Raji (cell line): ENCODE measurements around the gene TPRN.

Source experiments
- POLR2A ChIP-seq: IDR thresholded peaks from 2 replicates; pipeline ENCODE4 v1.6.1; 2011; ENCODE audit warnings: low read depth, low read length, control low read depth; ENCODE audit not compliant: insufficient read depth

Gene TPRN

DNA sequence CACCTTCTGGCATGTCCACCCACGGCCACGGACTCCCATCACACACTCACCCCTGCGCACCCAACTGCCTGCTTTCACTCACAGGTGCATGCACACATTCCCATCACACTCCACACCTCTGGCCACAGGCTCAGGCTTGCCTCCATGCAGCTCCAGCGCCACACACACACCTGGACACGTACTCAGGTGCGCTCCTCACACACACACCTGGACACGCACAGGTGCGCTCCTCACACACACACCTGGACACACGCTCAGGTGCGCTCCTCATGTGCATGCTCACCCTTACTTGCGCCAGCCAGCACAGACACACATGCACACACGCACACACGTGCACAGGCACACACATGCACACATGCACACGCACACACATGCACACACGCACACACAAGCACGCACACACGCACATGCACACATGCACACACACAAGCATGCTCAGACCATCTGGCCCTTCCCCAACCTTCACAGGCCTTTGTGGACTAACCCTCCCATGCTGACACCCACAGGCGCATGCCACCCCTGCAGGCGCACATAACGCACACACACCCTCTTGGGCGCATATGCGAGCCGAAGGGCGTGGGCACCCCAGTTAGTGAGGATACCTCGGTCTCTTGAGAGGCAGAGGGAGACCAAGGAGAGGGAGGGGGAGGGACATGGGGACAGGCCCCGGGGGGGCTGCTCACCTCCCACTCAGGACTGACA lies 53.3 kb downstream of the TPRN start:
- no peak for TF ChIP-seq POLR2A

DNA sequence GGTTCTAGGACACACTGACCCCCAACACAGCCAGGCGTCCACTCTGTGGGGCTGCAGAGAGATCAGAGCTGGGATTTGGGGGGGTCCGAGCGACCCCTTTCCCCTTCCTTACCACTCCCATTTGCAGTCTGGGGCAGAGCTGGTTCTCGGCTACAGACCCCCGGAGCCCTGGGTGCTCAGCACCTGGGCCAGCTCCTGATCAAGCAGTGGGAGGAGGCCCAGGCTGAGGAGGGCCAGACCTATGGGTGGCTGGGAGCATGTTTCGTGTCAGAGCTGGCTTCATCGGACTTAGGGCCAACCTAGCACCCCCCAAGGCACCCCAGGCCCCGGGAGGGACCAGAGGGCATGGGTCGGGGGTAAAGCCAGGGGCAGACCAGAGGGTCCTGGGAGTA lies 54.0 kb downstream of the TPRN start:
- TF ChIP-seq POLR2A: no peak

DNA sequence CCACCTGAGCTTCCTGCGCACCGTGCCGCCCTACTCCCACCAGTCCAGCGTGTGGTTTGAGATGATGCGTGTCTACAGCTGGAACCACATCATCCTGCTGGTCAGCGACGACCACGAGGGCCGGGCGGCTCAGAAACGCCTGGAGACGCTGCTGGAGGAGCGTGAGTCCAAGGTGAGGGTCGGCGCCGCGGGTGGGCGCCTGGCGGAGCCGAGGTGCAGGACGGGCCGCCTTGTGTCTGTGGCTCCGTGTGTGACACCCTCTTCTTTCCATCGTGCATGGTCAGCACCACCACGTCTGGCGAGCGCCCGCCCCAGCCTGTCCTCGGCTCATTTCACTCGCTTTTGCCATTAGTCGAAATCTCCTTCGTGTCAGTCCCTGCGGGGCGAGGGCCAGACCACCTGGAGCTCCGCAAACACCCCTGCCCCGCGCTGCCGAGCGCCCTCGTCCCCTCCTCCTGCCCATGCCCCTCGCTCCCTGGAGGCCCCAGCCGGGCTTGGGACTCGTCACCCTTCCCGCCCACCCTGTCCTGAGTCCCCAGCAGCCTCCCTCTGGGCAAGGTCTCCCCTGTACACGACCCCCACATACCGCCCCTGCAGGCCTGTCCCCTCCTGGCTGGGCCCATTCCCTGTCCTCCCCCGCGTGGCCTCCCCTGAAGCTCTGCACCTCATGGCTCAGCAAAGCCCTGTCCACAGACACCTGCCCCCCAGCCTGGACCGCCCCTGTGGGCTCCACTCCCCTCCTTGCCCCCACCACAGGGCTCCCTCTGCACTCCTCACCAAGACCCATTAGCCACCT lies 54.6 kb downstream of the TPRN start:
- TF ChIP-seq POLR2A: no peak

DNA sequence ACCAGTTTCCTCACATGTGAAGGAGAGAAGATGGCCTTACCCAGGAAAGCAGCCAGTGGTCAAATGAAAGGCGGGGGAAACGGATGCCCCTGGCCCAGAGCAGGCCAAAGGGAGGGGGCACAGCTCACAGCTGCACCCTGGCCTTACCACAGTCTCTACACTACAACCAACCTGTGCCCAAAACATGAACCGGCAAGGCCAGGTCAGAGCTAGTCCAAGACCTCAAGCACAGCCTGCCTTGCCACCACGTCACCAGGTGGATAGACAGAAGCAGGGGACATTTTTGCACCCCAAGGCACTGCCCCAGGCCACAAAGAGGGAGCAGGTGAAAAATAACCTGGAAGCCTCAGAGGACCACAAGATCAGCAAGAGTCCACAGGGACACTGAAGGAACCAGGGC lies 57.1 kb downstream of the TPRN start:
- no peak for TF ChIP-seq POLR2A

DNA sequence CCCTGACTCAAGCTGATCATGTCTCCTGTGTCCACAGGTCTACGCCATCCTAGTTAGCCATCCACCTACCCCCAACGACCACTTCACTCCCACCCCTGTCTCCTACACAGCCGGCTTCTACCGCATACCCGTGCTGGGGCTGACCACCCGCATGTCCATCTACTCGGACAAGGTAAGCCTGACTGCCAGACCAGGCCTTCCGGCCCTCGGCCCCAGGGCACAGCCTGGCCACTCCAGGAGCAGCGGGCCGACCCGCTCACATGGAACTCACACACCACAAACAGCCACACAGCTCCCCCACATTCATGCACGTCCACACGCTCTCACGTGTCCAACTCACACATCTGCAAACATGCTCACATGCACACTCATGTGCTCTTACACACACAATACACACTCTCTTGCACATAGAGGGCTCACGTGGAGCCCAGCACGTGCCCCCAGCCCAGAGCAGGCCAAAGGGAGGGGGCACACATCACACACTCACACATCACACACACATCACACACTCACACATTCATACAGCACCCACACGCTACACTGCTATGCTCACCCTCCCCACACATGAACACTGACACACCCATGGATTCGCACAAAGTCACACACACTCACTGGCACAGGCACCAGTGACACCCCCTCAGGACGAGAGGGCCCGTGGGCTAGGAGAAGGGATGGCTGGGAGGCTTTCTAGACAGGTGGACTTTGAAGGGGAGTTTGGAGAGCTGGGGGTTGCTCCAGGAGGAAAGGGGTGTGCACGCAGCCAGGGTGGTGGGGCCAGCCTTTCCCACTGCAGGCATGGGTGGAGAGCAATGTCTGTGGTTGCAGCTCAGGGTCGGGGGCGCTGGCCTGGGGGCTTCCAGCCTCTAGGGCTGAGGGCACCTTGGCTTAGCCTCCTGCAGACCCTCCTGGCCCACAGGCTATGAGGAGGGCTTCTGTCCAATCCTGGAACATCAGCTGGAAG lies 58.3 kb downstream of the TPRN start:
- no peak for TF ChIP-seq POLR2A
